ENCODE results near the gene FANCM. TPM values are rescaled to one million over a fixed set of nuclear protein-coding genes. Genes with fewer than 3 reads are reported as not detected.

FANCM gene
- total RNA-seq, 2 donors from 2014 or later = 11.9 to 13.5 TPM

DNA sequence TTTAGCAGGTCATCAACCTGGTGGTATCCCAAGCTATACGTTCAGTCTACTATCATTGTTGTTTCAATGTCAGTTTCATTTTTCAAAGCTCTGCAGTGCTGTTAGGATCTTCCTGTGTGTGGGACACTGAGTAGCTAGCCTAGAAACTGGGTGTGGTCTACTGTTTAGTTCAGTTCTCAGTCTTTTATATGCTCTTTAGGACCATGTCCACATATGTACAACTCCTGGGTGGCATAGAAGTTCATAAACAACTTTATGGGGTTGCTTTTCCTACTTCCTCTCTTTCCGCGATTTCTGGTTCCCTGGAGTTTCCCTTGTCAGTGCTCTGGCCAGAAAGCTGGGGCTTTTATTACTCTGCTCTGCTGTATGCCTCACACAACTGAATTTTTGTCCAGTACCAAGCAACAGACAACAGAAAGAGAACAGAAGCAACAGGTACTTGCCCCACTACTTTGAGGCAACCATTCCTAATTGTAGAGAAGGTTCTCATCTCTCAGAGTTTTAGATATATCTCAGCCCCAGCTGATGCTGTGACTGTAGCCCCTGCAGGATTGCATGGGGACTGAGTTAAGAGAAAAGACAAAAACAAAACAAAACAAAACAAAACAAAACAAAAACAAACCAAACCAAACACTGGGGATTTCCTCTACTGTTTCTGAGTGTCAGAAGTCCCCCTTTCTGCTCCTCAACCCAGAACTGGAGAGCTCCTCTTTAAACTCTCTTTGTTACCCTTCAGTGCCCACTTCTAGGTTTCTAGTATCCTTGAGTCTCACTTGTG, 86.9 kb downstream of the FANCM start:
- Histone ChIP-seq H3K36me3 (peaks cover 0 to 5% of the 10 kb centered on the region in 2 donors), H3K4me1 (replicated peaks) (no peaks in the 10 kb centered on the region), H3K27me3 (replicated peaks; ENCODE audit: insufficient read depth) (no peaks in the 10 kb centered on the region), H3K27ac (no peak overlapping the region), H3K4me3 (no peak overlapping the region), H3K9me3 (no peaks in the 10 kb centered on the region)
- WGBS = 95% methylated on average over 3 of the region's 3 CpGs
- TF ChIP-seq POLR2AphosphoS5 (IDR thresholded peaks at IDR 0.05) (no peak), POLR2A (IDR thresholded peaks at IDR 0.05) (no peak)
- TF ChIP-seq, protein P1, sequence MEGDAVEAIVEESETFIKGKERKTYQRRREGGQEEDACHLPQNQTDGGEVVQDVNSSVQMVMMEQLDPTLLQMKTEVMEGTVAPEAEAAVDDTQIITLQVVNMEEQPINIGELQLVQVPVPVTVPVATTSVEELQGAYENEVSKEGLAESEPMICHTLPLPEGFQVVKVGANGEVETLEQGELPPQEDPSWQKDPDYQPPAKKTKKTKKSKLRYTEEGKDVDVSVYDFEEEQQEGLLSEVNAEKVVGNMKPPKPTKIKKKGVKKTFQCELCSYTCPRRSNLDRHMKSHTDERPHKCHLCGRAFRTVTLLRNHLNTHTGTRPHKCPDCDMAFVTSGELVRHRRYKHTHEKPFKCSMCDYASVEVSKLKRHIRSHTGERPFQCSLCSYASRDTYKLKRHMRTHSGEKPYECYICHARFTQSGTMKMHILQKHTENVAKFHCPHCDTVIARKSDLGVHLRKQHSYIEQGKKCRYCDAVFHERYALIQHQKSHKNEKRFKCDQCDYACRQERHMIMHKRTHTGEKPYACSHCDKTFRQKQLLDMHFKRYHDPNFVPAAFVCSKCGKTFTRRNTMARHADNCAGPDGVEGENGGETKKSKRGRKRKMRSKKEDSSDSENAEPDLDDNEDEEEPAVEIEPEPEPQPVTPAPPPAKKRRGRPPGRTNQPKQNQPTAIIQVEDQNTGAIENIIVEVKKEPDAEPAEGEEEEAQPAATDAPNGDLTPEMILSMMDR (IDR thresholded peaks at IDR 0.05) = no peak
- no peak for DNase-seq (ENCODE audit: low spot score)
- intact Hi-C loops (cut with DNase I) = no loop called here

DNA sequence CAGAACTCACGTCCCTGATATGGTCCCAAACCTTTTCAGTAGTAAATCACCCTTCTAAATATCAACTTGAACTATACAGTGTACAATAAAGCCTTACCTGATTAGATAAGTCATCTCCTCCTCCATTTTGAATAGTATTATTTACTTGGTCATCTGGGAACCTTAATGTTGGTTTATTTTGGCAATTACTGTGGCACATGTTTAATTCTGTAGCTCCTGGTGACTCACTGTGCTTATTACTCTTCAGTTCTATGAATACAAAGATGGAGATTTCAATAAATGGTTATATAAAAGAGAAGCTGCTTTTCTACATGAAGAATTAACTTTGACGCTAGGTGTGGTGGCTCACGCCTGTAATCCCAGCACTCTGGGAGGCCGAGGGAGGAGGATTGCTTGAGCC, 91.8 kb downstream of the FANCM start:
- no peaks in the 10 kb centered on the region for H3K9me3 ChIP-seq
- H3K27ac ChIP-seq = no peak overlapping the region
- H3K4me3 ChIP-seq = no peak overlapping the region
- no peaks in the 10 kb centered on the region for H3K27me3 ChIP-seq (replicated peaks; ENCODE audit: insufficient read depth)
- H3K4me1 ChIP-seq (replicated peaks) = no peaks in the 10 kb centered on the region
- intact Hi-C loops (cut with DNase I) = no loop called here
- 92% methylated on average over 4 of the region's 4 CpGs for WGBS
- no peak for TF ChIP-seq POLR2AphosphoS5 (IDR thresholded peaks at IDR 0.05)
- TF ChIP-seq, protein P1 (IDR thresholded peaks at IDR 0.05) = no peak
- DNase-seq (ENCODE audit: low spot score) = no peak
- peaks cover 0 to 5% of the 10 kb centered on the region in 2 donors for H3K36me3 ChIP-seq

DNA sequence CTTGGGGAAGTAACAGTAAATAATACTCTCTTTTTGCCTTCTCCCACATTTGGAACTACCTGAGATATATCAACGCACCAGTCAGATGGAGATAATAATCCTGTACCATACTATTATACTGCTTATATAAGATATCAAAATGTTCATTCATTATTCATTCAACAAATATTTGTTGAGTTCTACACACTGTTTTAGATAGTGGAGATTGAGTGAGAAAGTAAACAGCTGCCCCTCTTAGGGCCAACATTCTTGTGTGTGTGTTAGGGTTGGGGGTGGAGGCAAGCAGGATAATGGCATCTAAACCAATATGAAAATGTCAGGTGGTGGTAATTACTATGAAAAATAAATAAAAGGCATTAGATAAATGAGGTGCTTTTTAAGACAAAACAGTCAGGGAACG, 103.3 kb downstream of the FANCM start:
- no peak for DNase-seq (ENCODE audit: low spot score)
- no peaks in the 10 kb centered on the region for H3K36me3 ChIP-seq
- 67% methylated on average over 2 of the region's 2 CpGs for WGBS
- intact Hi-C loops (cut with DNase I) = no loop called here
- H3K9me3 ChIP-seq = no peaks in the 10 kb centered on the region
- TF ChIP-seq, protein P1 (IDR thresholded peaks at IDR 0.05) = no peak
- no peak for TF ChIP-seq POLR2AphosphoS5 (IDR thresholded peaks at IDR 0.05)
- no peak for TF ChIP-seq POLR2A (IDR thresholded peaks at IDR 0.05)
- H3K4me3 ChIP-seq = no peak overlapping the region
- H3K27me3 ChIP-seq (replicated peaks; ENCODE audit: insufficient read depth) = no peaks in the 10 kb centered on the region
- no peaks in the 10 kb centered on the region for H3K4me1 ChIP-seq (replicated peaks)
- H3K27ac ChIP-seq = no peak overlapping the region

DNA sequence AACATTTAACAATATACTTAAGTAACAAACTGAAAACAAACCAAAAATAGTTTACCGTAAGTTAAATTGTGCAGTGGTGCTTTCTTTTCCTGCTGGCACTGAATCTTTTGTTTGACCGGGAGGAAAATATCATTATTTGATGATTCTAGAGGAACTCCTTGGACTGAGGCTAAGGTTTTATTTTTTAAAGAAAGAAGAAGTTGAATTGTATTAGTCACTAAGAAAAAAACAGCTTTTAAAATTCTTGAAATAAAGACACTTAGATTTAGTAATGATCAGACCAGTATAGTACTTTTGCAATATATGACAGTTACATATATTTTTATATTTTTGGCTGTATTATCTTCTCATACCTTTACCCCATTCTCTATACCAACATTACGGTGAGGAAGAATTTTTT, 107.0 kb downstream of the FANCM start:
- WGBS = 58% methylated on average over 3 of the region's 3 CpGs
- H3K4me3 ChIP-seq = no peak overlapping the region
- no peaks in the 10 kb centered on the region for H3K4me1 ChIP-seq (replicated peaks)
- H3K36me3 ChIP-seq = no peaks in the 10 kb centered on the region
- H3K9me3 ChIP-seq = no peaks in the 10 kb centered on the region
- TF ChIP-seq POLR2AphosphoS5 (IDR thresholded peaks at IDR 0.05) = no peak
- no peaks in the 10 kb centered on the region for H3K27me3 ChIP-seq (replicated peaks; ENCODE audit: insufficient read depth)
- DNase-seq (ENCODE audit: low spot score) = no peak
- H3K27ac ChIP-seq = no peak overlapping the region
- intact Hi-C loops (cut with DNase I) = no loop called here

DNA sequence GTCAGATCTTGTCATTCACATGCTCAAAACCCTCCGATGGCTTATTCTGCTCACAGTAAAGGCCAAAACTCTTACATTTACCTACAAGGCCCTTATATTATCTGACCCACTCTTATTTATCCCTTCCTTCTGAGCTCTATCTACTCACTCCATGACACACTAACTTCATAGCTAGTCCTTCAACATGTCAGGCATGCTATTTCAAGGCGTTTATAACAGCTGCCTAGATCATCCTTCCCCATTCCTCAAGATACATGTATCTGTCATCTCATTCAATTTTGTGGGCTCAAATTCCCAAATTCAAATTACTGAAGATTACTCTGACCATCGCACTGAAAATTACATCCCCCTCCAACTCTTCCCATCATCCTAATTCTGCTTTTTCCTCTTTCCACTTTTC, 110.4 kb downstream of the FANCM start:
- DNase-seq (ENCODE audit: low spot score) = no peak
- Histone ChIP-seq H3K27me3 (replicated peaks; ENCODE audit: insufficient read depth) (no peaks in the 10 kb centered on the region), H3K4me1 (replicated peaks) (no peaks in the 10 kb centered on the region), H3K9me3 (no peaks in the 10 kb centered on the region), H3K36me3 (no peaks in the 10 kb centered on the region), H3K27ac (no peak overlapping the region), H3K4me3 (no peak overlapping the region)
- TF ChIP-seq, protein P1 (IDR thresholded peaks at IDR 0.05) = no peak
- TF ChIP-seq POLR2A (IDR thresholded peaks at IDR 0.05) (no peak), POLR2AphosphoS5 (IDR thresholded peaks at IDR 0.05) (no peak)
- 79% methylated on average over 3 of the region's 3 CpGs for WGBS
- intact Hi-C loops (cut with DNase I) = no loop called here
